Activated T-helper 1 cell treated with anti-CD3 and anti-CD28 coated beads, Interleukin-2, amount 50 U/mL, for 16 hours (primary cell): ENCODE measurements around the gene PI3.
"Not testable (repeated sequence)": the region's sequence is repeated elsewhere in the genome, so short reads cannot be mapped to it uniquely, and the experiment has no call there.

ENCODE experiments used
- DNase-seq, 2 donors: peaks; one replicate each; pipeline ENCODE4 v3.0.0-alpha.2; 2020; ENCODE audit warnings: low read depth in 1 of 2, low spot score in 1 of 2

Gene PI3

GRCh38 chr20:45174434-45175364 is at the start of gene PI3:
TSS of gene PI3 (plus strand) at chr20:45174902. CDS start at chr20:45174923, 21 bp downstream.
- no peak for DNase-seq

- DNase-seq, result no peak
These were observed 46.6 kb upstream of the PI3 start for GRCh38 chr20:45128099-45128498.

- DNase-seq, result no peak
These were observed 37.8 kb upstream of the PI3 start for GRCh38 chr20:45136911-45137310.

- peak in 1 of 2 donors; percentile 36 for DNase-seq
These were observed 36.0 kb upstream of the PI3 start for GRCh38 chr20:45138561-45139300.

- not testable (repeated sequence) for DNase-seq
These were observed 34.8 kb upstream of the PI3 start for GRCh38 chr20:45139733-45140375.

GRCh38 chr20:45140836-45141235 is 33.9 kb upstream of the PI3 start:
- no peak for DNase-seq

- no peak for DNase-seq
These were observed 25.6 kb upstream of the PI3 start for GRCh38 chr20:45149062-45149461.

- DNase-seq, result no peak
These were observed 22.3 kb upstream of the PI3 start for GRCh38 chr20:45152405-45152804.

GRCh38 chr20:45153147-45153546 is 21.6 kb upstream of the PI3 start:
- DNase-seq, result no peak

GRCh38 chr20:45153752-45154151 is 20.9 kb upstream of the PI3 start:
- DNase-seq, result no peak

GRCh38 chr20:45154183-45154582 is 20.5 kb upstream of the PI3 start:
- DNase-seq, result no peak

- DNase-seq, result not testable (repeated sequence)
These were observed 19.9 kb upstream of the PI3 start for GRCh38 chr20:45154794-45155193.

GRCh38 chr20:45156713-45157112 is 18.0 kb upstream of the PI3 start:
- no peak for DNase-seq

GRCh38 chr20:45157962-45158361 is 16.7 kb upstream of the PI3 start:
- DNase-seq, result no peak

GRCh38 chr20:45163083-45163803 is 11.5 kb upstream of the PI3 start:
- no peak for DNase-seq

- DNase-seq, result no peak
These were observed 9.8 kb upstream of the PI3 start for GRCh38 chr20:45164906-45165305.

- DNase-seq, result no peak
These were observed 1.2 kb upstream of the PI3 start for GRCh38 chr20:45173522-45173921.

GRCh38 chr20:45176526-45177267 is 2.0 kb downstream of the PI3 start:
- no peak for DNase-seq

- no peak for DNase-seq
These were observed 4.5 kb downstream of the PI3 start for GRCh38 chr20:45179166-45179565.

- no peak for DNase-seq
These were observed 6.9 kb downstream of the PI3 start for GRCh38 chr20:45181639-45182038.
